ENCODE measurements around the gene ZNF593.

GRCh38 chr1:26138974-26139558 lies 30.6 kb upstream of the ZNF593 start:
- TF ChIP-seq POLR2A (IDR thresholded peaks at IDR 0.05; ENCODE audit: low read depth, low read length) (no peak), POLR2AphosphoS5 (IDR thresholded peaks at IDR 0.05; ENCODE audit: low read depth, low read length) (no peak)

Measured in GM12892 (cell line).